ENCODE results near the gene CUX1.
"Not testable (repeated sequence)": the region's sequence is repeated elsewhere in the genome, so short reads cannot be mapped to it uniquely, and the experiment has no call there.

CUX1 gene

GRCh38 chr7:102146122-102146521, 328.7 kb downstream of the CUX1 start:
- no peak for DNase-seq (ENCODE audit: low read depth)

DNA sequence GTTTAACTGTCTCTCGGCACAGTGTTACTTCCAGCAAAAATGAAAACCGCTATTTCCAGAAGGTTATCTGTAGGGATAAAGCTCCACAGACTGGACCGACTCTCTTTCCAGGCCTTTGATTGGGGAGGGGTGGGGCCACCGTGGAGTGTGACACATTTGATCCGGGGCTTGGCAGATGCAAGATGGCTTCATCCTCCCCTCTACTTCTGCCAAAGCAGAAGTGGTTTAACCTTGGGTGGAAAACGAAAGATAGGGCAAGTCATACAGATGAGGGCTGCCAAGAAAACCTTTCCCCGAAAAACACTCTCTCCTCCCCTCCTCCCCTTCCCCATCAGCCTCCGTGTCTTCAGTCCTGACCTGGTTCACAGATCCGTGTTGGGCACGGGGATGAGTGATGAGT, 329.6 kb downstream of the CUX1 start:
- no peak for DNase-seq (ENCODE audit: low read depth)

GRCh38 chr7:102148799-102149198, 331.4 kb downstream of the CUX1 start:
- DNase-seq (ENCODE audit: low read depth): no peak

- DNase-seq (ENCODE audit: low read depth): no peak
These were observed 332.0 kb downstream of the CUX1 start for GRCh38 chr7:102149416-102149815.

- no peak for DNase-seq (ENCODE audit: low read depth)
These were observed 332.8 kb downstream of the CUX1 start for GRCh38 chr7:102150266-102150665.

- DNase-seq (ENCODE audit: low read depth): peak; percentile 46
These were observed 335.5 kb downstream of the CUX1 start for GRCh38 chr7:102152672-102153598.

- DNase-seq (ENCODE audit: low read depth): no peak
These were observed 336.1 kb downstream of the CUX1 start for GRCh38 chr7:102153599-102153946.

GRCh38 chr7:102154425-102154824, 337.0 kb downstream of the CUX1 start:
- DNase-seq (ENCODE audit: low read depth): no peak

DNA sequence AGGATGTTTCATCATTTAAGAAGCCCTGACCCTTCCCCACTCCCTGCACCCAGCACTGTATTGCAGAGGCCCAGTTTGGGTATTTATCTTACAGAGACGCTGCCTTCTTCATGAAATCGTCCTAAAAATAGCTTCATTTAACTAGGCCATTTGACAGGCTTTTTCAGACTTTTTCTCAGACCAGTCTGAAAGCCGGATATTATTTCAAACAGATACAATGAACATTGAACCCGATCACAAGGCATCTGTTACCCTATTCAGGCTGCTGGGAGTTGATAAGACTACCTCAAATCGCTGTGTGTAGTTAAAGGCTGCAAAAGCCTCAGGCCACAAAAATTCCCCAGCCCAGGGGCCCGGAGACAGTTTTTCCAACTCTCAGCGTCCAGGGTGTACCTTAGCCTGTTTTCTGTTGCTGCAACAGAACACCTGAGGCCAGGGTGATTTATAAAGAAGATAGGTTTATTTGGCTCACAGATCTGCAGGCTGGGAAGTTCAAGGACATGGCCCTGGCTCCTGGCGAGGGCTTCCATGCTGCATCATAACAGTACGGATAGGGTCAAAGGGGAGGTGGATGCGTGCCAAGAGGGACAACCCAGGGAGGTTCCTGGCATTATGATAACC, 338.5 kb downstream of the CUX1 start:
- DNase-seq (ENCODE audit: low read depth): no peak

GRCh38 chr7:102156867-102157266, 339.4 kb downstream of the CUX1 start:
- no peak for DNase-seq (ENCODE audit: low read depth)

- no peak for DNase-seq (ENCODE audit: low read depth)
These were observed 347.7 kb downstream of the CUX1 start for GRCh38 chr7:102165136-102165535.

GRCh38 chr7:102167254-102167653, 349.8 kb downstream of the CUX1 start:
- DNase-seq (ENCODE audit: low read depth): no peak

- DNase-seq (ENCODE audit: low read depth): peak; percentile 25
These were observed 352.4 kb downstream of the CUX1 start for GRCh38 chr7:102169651-102170392.

DNA sequence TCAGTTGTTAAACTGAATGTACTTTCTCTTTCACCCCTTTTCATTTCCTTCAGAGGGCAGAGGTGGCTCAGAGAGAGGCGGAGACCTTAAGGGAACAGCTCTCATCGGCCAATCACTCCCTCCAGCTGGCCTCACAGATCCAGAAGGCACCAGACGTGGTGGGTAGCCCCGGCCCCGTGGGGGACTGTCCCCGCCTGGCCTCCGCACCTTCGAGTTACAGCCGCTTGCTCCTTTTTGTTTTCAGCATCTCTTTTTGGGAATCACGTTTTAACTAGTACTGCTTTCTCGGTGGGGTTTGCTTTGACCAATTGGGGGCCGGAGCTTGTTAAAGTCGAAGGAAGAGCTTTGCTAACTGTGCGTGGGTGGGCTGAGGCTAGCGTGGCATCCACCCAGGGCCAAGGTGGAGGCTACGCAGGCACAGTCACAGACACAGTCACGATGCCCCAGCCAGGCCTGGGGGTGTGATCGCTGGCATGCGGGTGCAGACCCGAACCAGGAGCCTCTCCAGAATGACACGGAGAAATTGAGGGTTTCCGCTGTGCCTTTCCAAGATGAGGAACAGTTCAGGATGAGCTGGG, 353.1 kb downstream of the CUX1 start:
- no peak for DNase-seq (ENCODE audit: low read depth)

DNA sequence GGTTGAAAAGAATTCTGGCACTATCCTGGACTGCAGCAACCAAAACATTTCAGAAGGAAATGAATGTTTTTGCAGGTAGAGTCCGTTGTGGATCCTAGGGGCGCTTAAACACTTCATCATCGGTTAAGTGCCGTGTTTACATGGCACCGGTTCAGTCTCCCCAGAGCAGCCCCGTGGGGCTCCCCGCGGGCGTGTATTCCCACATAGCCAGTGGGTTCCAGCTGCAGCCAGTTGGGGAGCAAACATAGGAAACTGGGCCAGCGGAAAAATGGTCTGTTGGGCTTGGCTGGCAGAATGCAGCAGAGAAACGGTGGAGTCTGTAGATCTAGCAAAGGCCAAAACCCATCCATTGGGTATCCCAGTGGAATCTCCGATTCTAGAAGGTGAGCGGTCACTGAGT, 356.2 kb downstream of the CUX1 start:
- DNase-seq (ENCODE audit: low read depth): no peak

- DNase-seq (ENCODE audit: low read depth): no peak
These were observed 358.2 kb downstream of the CUX1 start for GRCh38 chr7:102175423-102176170.

GRCh38 chr7:102178410-102178809, 361.0 kb downstream of the CUX1 start:
- no peak for DNase-seq (ENCODE audit: low read depth)

GRCh38 chr7:102180727-102181126, 363.3 kb downstream of the CUX1 start:
- DNase-seq (ENCODE audit: low read depth): no peak

- DNase-seq (ENCODE audit: low read depth): no peak
These were observed 364.1 kb downstream of the CUX1 start for GRCh38 chr7:102181517-102181916.

GRCh38 chr7:102182016-102182415, 364.6 kb downstream of the CUX1 start:
- no peak for DNase-seq (ENCODE audit: low read depth)

DNA sequence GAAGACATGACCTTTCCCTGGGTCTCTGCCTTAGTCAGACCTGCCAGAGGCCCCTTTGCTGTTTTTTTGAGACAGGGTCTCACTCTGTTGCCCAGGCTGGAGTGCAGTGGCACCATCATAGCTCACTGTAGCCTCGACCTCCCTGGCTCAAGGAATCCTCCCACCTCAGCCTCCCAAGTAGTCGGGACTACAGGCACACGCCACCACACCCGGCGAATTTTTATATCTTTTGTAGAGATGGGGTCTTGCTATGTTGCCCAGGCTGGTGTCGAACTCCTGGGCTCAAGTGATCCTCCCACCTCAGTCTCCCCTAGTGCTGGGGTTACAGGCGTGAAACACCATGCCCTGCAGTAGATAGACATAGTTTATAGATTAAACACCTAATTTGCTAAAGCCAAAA, 366.4 kb downstream of the CUX1 start:
- not testable (repeated sequence) for DNase-seq (ENCODE audit: low read depth)

GRCh38 chr7:102184303-102184702, 366.9 kb downstream of the CUX1 start:
- DNase-seq (ENCODE audit: low read depth): no peak
